DMS114 treated with DMSO at 0.1 percent for 48 hours (cell line): ENCODE data around the gene GSTM1.
"Not testable (repeated sequence)": the region's sequence is repeated elsewhere in the genome, so short reads cannot be mapped to it uniquely, and the experiment has no call there.

ENCODE experiments used
- DNase-seq: peaks from one replicate; lab custom pipeline; 2025; ENCODE audit not compliant: unreplicated experiment; lab: John Stamatoyannopoulos, UW

Gene GSTM1

GRCh38 chr1:109697066-109697465, 9.4 kb downstream of the GSTM1 start:
- DNase-seq, result no peak

GRCh38 chr1:109697861-109698260, 10.2 kb downstream of the GSTM1 start:
- not testable (repeated sequence) for DNase-seq

- not testable (repeated sequence) for DNase-seq
Measured at GRCh38 chr1:109702940-109703339, 15.3 kb downstream of the GSTM1 start.

- DNase-seq, result no peak
Measured at GRCh38 chr1:109704173-109704572, 16.6 kb downstream of the GSTM1 start.

GRCh38 chr1:109705411-109705810, 17.8 kb downstream of the GSTM1 start:
- no peak for DNase-seq

- DNase-seq, result not testable (repeated sequence)
Measured at GRCh38 chr1:109708949-109709348, 21.3 kb downstream of the GSTM1 start.

- not testable (repeated sequence) for DNase-seq
Measured at GRCh38 chr1:109709822-109710221, 22.2 kb downstream of the GSTM1 start.

GRCh38 chr1:109711593-109712320, 24.1 kb downstream of the GSTM1 start, which contains the start of gene GSTM5:
GSTM5 (plus strand) TSS chr1:109712251; CDS start chr1:109712313, 62 bp downstream.
- DNase-seq, result not testable (repeated sequence)

- DNase-seq, result no peak
Measured at GRCh38 chr1:109712321-109712864, 24.8 kb downstream of the GSTM1 start.

GRCh38 chr1:109713636-109714035, 26.0 kb downstream of the GSTM1 start:
- no peak for DNase-seq

- DNase-seq, result no peak
Measured at GRCh38 chr1:109714661-109715372, 27.2 kb downstream of the GSTM1 start.

GRCh38 chr1:109716121-109716520, 28.5 kb downstream of the GSTM1 start:
- DNase-seq, result no peak

GRCh38 chr1:109716570-109717090, 29.0 kb downstream of the GSTM1 start:
- DNase-seq, result no peak

GRCh38 chr1:109717729-109718128, 30.1 kb downstream of the GSTM1 start:
- no peak for DNase-seq

GRCh38 chr1:109718495-109718894, 30.9 kb downstream of the GSTM1 start:
- DNase-seq, result no peak

GRCh38 chr1:109719337-109719837, 31.8 kb downstream of the GSTM1 start:
- DNase-seq, result no peak

GRCh38 chr1:109721042-109721441, 33.4 kb downstream of the GSTM1 start:
- DNase-seq, result no peak

GRCh38 chr1:109721971-109722370, 34.4 kb downstream of the GSTM1 start:
- no peak for DNase-seq

GRCh38 chr1:109722908-109723691, 35.5 kb downstream of the GSTM1 start:
- no peak for DNase-seq

- DNase-seq, result no peak
Measured at GRCh38 chr1:109724933-109725332, 37.3 kb downstream of the GSTM1 start.

GRCh38 chr1:109725510-109725909, 37.9 kb downstream of the GSTM1 start:
- no peak for DNase-seq
